Measurements from ENCODE around the gene SPEN. TPM values are rescaled to one million over a fixed set of nuclear protein-coding genes. Genes with fewer than 3 reads are reported as not detected.
"Not testable (repeated sequence)": the region's sequence is repeated elsewhere in the genome, so short reads cannot be mapped to it uniquely, and the experiment has no call there.

Gene SPEN
- total RNA-seq, 1 experiment from 2014 or later = 44.2 TPM

DNA sequence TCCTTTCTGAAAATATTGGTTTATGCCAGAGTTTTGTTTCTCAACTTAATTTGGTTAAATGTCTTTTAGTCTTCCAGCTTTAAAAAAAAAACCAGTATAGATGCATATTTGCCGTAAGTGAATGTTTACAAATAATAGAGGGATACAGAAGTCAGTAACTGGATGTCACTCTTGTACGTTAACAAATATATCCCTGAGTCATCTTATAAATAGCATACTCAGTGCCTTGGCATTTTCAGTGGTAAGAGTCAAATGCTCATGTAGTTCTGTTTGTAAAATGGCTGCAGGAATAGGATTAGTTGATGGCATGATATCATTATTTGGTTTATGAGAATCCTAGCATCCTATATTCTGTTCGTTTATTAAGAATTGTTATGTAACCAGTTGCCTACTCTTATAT lies 55.4 kb downstream of the SPEN start:
- no peak for DNase-seq (ENCODE audit: unreplicated experiment)
- H3K4me3 Mint-ChIP-seq (ENCODE audit: unreplicated experiment) = no peak overlapping the region
- H3K27me3 Mint-ChIP-seq (ENCODE audit: insufficient read depth, unreplicated experiment) = no peaks in the 10 kb centered on the region
- no TSS peak for BruUV-seq (replicated peaks)
- intact Hi-C loops (cut with micrococcal nuclease) = no loop called here
- ChIA-PET POLR2A (interaction anchor here (0.5 to 1.2 kb wide), 2 partner anchors 16 to 17 kb away, joined by 3 read pairs; no protein-coding TSS in a partner anchor), CTCF (interaction anchor here (1.0 kb wide), 1 partner anchor 111 kb away, joined by 4 read pairs; no protein-coding TSS in a partner anchor)
- no peaks in the 10 kb centered on the region for H3K9me3 Mint-ChIP-seq (ENCODE audit: unreplicated experiment)
- peaks cover 22% of the 10 kb centered on the region for H3K36me3 Mint-ChIP-seq (ENCODE audit: insufficient read depth, unreplicated experiment)
- no peak overlapping the region for H3K27ac Mint-ChIP-seq (ENCODE audit: low read depth, unreplicated experiment)
- TF ChIP-seq, protein P1, sequence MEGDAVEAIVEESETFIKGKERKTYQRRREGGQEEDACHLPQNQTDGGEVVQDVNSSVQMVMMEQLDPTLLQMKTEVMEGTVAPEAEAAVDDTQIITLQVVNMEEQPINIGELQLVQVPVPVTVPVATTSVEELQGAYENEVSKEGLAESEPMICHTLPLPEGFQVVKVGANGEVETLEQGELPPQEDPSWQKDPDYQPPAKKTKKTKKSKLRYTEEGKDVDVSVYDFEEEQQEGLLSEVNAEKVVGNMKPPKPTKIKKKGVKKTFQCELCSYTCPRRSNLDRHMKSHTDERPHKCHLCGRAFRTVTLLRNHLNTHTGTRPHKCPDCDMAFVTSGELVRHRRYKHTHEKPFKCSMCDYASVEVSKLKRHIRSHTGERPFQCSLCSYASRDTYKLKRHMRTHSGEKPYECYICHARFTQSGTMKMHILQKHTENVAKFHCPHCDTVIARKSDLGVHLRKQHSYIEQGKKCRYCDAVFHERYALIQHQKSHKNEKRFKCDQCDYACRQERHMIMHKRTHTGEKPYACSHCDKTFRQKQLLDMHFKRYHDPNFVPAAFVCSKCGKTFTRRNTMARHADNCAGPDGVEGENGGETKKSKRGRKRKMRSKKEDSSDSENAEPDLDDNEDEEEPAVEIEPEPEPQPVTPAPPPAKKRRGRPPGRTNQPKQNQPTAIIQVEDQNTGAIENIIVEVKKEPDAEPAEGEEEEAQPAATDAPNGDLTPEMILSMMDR (IDR thresholded peaks at IDR 0.05; ENCODE audit: unreplicated experiment) = no peak
- H3K4me1 Mint-ChIP-seq (ENCODE audit: insufficient read depth, unreplicated experiment) = peaks cover 10% of the 10 kb centered on the region

DNA sequence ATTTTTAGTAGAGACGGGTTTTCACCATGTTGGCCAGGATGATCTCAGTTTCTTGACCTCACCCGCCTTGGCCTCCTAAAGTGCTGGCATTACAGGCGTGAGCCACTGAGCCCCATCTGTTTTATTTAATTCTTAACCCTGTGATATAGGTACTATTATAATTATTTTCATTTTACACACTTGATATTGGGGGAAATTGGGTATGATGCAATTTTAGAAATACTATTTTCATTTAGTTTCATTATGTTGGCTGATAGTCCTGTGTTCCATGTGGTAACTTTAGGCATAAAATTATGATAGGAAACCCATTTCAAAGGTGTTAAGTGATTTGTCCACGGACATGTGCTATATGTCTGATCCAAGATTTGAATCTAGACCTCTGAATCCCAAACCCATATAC lies 61.1 kb downstream of the SPEN start:
- Mint-ChIP-seq H3K27ac (ENCODE audit: low read depth, unreplicated experiment) (no peak overlapping the region), H3K27me3 (ENCODE audit: insufficient read depth, unreplicated experiment) (no peaks in the 10 kb centered on the region), H3K4me1 (ENCODE audit: insufficient read depth, unreplicated experiment) (no peaks in the 10 kb centered on the region), H3K4me3 (ENCODE audit: unreplicated experiment) (no peak overlapping the region), H3K36me3 (ENCODE audit: insufficient read depth, unreplicated experiment) (peaks cover 50% of the 10 kb centered on the region), H3K9me3 (ENCODE audit: unreplicated experiment) (no peaks in the 10 kb centered on the region)
- DNase-seq (ENCODE audit: unreplicated experiment) = no peak
- intact Hi-C loops (cut with micrococcal nuclease) = no loop called here
- CTCF ChIA-PET = interaction anchor here (0.6 kb wide), 1 partner anchor 609 kb away, joined by 3 read pairs; no protein-coding TSS in a partner anchor
- POLR2A ChIA-PET = interaction anchor here (1.8 kb wide), 1 partner anchor 11 kb away, joined by 6 read pairs; no protein-coding TSS in a partner anchor
- no TSS peak for BruUV-seq (replicated peaks)
- TF ChIP-seq, protein P1 (IDR thresholded peaks at IDR 0.05; ENCODE audit: unreplicated experiment) = no peak

DNA sequence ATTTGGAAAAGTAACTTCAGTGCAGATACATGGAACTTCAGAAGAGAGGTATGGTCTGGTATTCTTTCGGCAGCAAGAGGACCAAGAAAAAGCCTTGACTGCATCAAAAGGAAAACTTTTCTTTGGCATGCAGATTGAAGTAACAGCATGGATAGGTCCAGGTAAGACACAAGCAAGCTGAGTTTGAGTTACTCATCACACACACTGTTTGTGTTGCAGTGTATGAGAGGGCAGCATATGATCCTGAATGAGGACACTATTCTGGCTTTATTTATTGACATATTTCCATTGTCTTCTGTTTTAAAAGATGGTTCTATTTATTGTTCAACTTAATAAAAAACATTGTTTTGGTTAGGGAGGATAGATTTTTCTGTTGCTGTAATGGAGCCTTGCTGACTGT lies 63.6 kb downstream of the SPEN start:
- no peaks in the 10 kb centered on the region for H3K27me3 Mint-ChIP-seq (ENCODE audit: insufficient read depth, unreplicated experiment)
- H3K4me3 Mint-ChIP-seq (ENCODE audit: unreplicated experiment) = no peak overlapping the region
- TF ChIP-seq, protein P1 (IDR thresholded peaks at IDR 0.05; ENCODE audit: unreplicated experiment) = no peak
- no peaks in the 10 kb centered on the region for H3K9me3 Mint-ChIP-seq (ENCODE audit: unreplicated experiment)
- peaks cover 76% of the 10 kb centered on the region for H3K36me3 Mint-ChIP-seq (ENCODE audit: insufficient read depth, unreplicated experiment)
- H3K4me1 Mint-ChIP-seq (ENCODE audit: insufficient read depth, unreplicated experiment) = peaks cover 2% of the 10 kb centered on the region
- no TSS peak for BruUV-seq (replicated peaks)
- H3K27ac Mint-ChIP-seq (ENCODE audit: low read depth, unreplicated experiment) = no peak overlapping the region
- intact Hi-C loops (cut with micrococcal nuclease) = no loop called here
- no peak for DNase-seq (ENCODE audit: unreplicated experiment)
- CTCF ChIA-PET = interaction anchor here (0.6 to 0.7 kb wide), 2 partner anchors 13 to 654 kb away, joined by 3 read pairs; no protein-coding TSS in a partner anchor
- POLR2A ChIA-PET = interaction anchor here (0.6 kb wide), 1 partner anchor 63 kb away, joined by 3 read pairs; no protein-coding TSS in a partner anchor

DNA sequence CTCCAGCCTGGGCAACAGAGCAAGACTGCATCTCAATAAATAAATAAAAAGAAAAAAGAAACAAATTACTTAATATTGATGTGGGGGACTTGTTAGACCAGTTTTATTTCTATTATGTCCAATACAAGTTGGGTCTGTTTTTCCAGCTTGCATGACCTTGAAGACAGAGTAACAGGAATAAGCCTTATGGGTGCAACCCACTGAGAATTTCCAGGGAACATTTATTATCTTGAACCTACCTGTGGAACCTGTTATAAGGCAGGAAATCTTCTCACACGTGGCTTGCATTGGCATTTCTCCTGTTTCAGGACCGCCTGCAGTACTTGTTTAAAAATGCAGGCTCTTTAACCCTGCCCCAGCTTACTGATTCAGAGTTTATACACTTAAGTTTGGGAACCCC lies 64.4 kb downstream of the SPEN start:
- H3K9me3 Mint-ChIP-seq (ENCODE audit: unreplicated experiment) = no peaks in the 10 kb centered on the region
- no peak for DNase-seq (ENCODE audit: unreplicated experiment)
- H3K36me3 Mint-ChIP-seq (ENCODE audit: insufficient read depth, unreplicated experiment) = peaks cover 78% of the 10 kb centered on the region
- H3K27ac Mint-ChIP-seq (ENCODE audit: low read depth, unreplicated experiment) = no peak overlapping the region
- TSS peak; percentile 14 for BruUV-seq (replicated peaks)
- intact Hi-C loops (cut with micrococcal nuclease) = no loop called here
- H3K4me3 Mint-ChIP-seq (ENCODE audit: unreplicated experiment) = no peak overlapping the region
- CTCF ChIA-PET = interaction anchor here (0.7 to 1.1 kb wide), 2 partner anchors 12 to 26 kb away, joined by 3 to 4 read pairs; no protein-coding TSS in a partner anchor
- POLR2A ChIA-PET = interaction anchor here (1.0 to 1.2 kb wide), 2 partner anchors 11 to 63 kb away, joined by 3 to 4 read pairs; no protein-coding TSS in a partner anchor
- TF ChIP-seq, protein P1 (IDR thresholded peaks at IDR 0.05; ENCODE audit: unreplicated experiment) = no peak
- no peaks in the 10 kb centered on the region for H3K27me3 Mint-ChIP-seq (ENCODE audit: insufficient read depth, unreplicated experiment)
- peaks cover 10% of the 10 kb centered on the region for H3K4me1 Mint-ChIP-seq (ENCODE audit: insufficient read depth, unreplicated experiment)

DNA sequence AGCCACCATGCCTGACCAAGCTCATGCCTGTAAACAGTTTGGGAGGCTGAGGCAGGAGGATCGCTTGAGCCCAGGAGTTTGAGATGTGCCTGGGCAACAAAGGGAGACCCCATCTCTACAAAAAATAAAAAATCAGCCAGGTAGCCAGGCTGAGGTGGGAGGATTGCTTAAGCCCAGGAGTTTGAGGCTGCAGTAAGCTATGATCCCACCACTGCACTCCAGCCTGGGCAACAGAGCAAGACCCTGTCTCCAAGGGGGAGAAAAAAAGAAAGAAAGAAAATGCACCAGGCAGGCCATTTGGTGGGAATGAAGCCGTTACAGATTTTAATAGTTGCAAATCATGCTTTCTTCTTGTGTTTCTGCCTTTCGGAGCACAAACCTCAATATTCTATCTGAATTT lies 66.1 kb downstream of the SPEN start:
- H3K27ac Mint-ChIP-seq (ENCODE audit: low read depth, unreplicated experiment); BruUV-seq (replicated peaks); H3K4me3 Mint-ChIP-seq (ENCODE audit: unreplicated experiment); H3K27me3 Mint-ChIP-seq (ENCODE audit: insufficient read depth, unreplicated experiment); H3K9me3 Mint-ChIP-seq (ENCODE audit: unreplicated experiment); DNase-seq (ENCODE audit: unreplicated experiment); intact Hi-C loops (cut with micrococcal nuclease): not testable (repeated sequence)
- Mint-ChIP-seq H3K36me3 (ENCODE audit: insufficient read depth, unreplicated experiment) (peaks cover 89% of the 10 kb centered on the region), H3K4me1 (ENCODE audit: insufficient read depth, unreplicated experiment) (peaks cover 13% of the 10 kb centered on the region)
- ChIA-PET CTCF (interaction anchor here (0.6 to 1.2 kb wide), 3 partner anchors 26 to 962 kb away, joined by 3 to 4 read pairs (median 3); no protein-coding TSS in a partner anchor), POLR2A (interaction anchor here (1.0 to 1.2 kb wide), 3 partner anchors 9 to 117 kb away, joined by 3 to 4 read pairs (median 4); no protein-coding TSS in a partner anchor)

Data from MCF 10A (cell line).